ENCODE results near the gene MAL.

DNA sequence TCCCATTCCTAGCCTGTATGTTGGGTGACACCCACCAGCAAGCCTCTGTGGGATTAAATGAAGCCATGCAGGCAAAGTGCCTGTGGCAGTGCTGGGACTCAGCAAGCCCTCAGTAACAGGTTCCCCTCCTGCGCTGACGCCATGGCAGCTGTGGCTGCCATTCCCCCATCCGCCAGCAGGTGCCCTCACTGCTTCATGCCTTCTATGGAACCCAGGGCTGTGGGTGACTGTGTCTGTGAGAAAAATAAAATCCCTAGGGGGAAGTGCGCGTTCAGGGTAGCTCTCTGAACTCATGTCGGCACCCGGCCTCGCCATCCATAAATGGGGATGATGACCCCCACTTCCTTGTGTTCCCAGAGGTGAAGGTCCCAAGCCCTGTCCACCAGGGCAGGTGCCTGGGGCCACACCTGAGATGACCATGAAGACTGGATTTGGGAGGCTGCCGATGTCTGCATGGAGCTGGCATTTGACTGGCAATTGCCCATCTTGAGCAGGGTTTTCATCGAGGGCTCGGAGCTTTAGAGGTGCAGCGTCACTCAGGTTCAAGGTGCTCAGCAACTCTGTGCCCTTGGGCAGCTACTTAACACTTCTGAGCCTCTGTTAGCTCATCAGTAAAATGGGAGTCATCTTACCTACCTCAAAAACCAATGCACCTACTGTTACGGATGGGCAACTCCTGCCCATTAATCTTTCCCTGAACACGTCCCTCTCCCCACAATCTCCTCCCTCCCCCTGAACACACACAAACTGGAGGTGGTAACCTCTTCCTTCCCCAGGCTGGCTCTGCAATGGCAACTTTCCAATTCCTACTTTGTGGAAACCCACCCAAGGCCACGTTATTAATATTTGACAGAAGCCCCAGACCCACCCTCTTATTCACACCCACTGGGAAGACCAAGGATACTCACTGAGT is 2.9 kb upstream of the MAL start:
- TF ChIP-seq EZH2 (IDR thresholded peaks at IDR 0.05; ENCODE audit: insufficient read depth, poor library complexity, severe bottlenecking) (no peak), EZH2phosphoT487 (IDR thresholded peaks at IDR 0.05; ENCODE audit: insufficient read depth, low read depth) (no peak)
